ENCODE data around the gene OSER1. TPM values are rescaled to one million over a fixed set of nuclear protein-coding genes. Genes with fewer than 3 reads are reported as not detected.

The OSER1 gene
- total and polyA plus RNA-seq, 2 experiments from 2014 or later, result 34.7 to 49.4 TPM

- no peaks in the 10 kb centered on the region for H3K27me3 ChIP-seq
- H3K36me3 ChIP-seq (replicated peaks; ENCODE audit: insufficient read depth, low read depth), result no peaks in the 10 kb centered on the region
- no peaks in the 10 kb centered on the region for H3K4me1 ChIP-seq (ENCODE audit: insufficient read depth)
- TF ChIP-seq CTCF (IDR thresholded peaks at IDR 0.05; ENCODE audit: poor library complexity), result no peak
- no peak for TF ChIP-seq EZH2 (IDR thresholded peaks at IDR 0.05; ENCODE audit: borderline replicate concordance)
- TF ChIP-seq EZH2phosphoT487 (IDR thresholded peaks at IDR 0.05; ENCODE audit: low read depth, severe bottlenecking, unreplicated experiment), result no peak
- H4K20me1 ChIP-seq (ENCODE audit: insufficient read depth, poor library complexity, severe bottlenecking), result no peaks in the 10 kb centered on the region
- H3K9me3 ChIP-seq (ENCODE audit: low read depth), result no peaks in the 10 kb centered on the region
- WGBS (ENCODE audit: low lambda C conversion rate, missing lambda C conversion rate), result 100% methylated on average over 1 of the region's 1 CpG
- H3K4me2 ChIP-seq, result no peak overlapping the region
- H3K9me2 ChIP-seq (replicated peaks; ENCODE audit: insufficient read depth), result no peaks in the 10 kb centered on the region
- DNase-seq (ENCODE audit: low spot score), result no peak
- H2AFZ ChIP-seq, result no peak overlapping the region
- no peaks in the 10 kb centered on the region for H3K79me2 ChIP-seq
- no peak overlapping the region for H3K27ac ChIP-seq
- no peak overlapping the region for H3K4me3 ChIP-seq
Measured at GRCh38 chr20:44255942-44256341, 45.4 kb upstream of the OSER1 start.

- no peak overlapping the region for H2AFZ ChIP-seq
- no peaks in the 10 kb centered on the region for H3K9me3 ChIP-seq (ENCODE audit: low read depth)
- 84% methylated on average over 8 of the region's 8 CpGs for WGBS (ENCODE audit: low lambda C conversion rate, missing lambda C conversion rate)
- H3K79me2 ChIP-seq, result no peaks in the 10 kb centered on the region
- no peaks in the 10 kb centered on the region for H4K20me1 ChIP-seq (ENCODE audit: insufficient read depth, poor library complexity, severe bottlenecking)
- no peak for DNase-seq (ENCODE audit: low spot score)
- H3K27me3 ChIP-seq, result no peaks in the 10 kb centered on the region
- no peak for TF ChIP-seq EZH2 (IDR thresholded peaks at IDR 0.05; ENCODE audit: borderline replicate concordance)
- TF ChIP-seq EZH2phosphoT487 (IDR thresholded peaks at IDR 0.05; ENCODE audit: low read depth, severe bottlenecking, unreplicated experiment), result no peak
- TF ChIP-seq CTCF (IDR thresholded peaks at IDR 0.05; ENCODE audit: poor library complexity), result no peak
- no peaks in the 10 kb centered on the region for H3K9me2 ChIP-seq (replicated peaks; ENCODE audit: insufficient read depth)
- H3K27ac ChIP-seq, result no peak overlapping the region
- H3K4me2 ChIP-seq, result no peak overlapping the region
- no peaks in the 10 kb centered on the region for H3K36me3 ChIP-seq (replicated peaks; ENCODE audit: insufficient read depth, low read depth)
- H3K4me1 ChIP-seq (ENCODE audit: insufficient read depth), result no peaks in the 10 kb centered on the region
- H3K4me3 ChIP-seq, result no peak overlapping the region
Measured at GRCh38 chr20:44254073-44254472, 43.5 kb upstream of the OSER1 start.

GRCh38 chr20:44253528-44253927 is 43.0 kb upstream of the OSER1 start:
- Histone ChIP-seq H4K20me1 (ENCODE audit: insufficient read depth, poor library complexity, severe bottlenecking) (no peaks in the 10 kb centered on the region), H3K4me3 (no peak overlapping the region), H3K27ac (no peak overlapping the region), H3K36me3 (replicated peaks; ENCODE audit: insufficient read depth, low read depth) (no peaks in the 10 kb centered on the region), H3K9me3 (ENCODE audit: low read depth) (no peaks in the 10 kb centered on the region), H3K9me2 (replicated peaks; ENCODE audit: insufficient read depth) (no peaks in the 10 kb centered on the region), H3K79me2 (no peaks in the 10 kb centered on the region), H3K27me3 (peaks cover 2% of the 10 kb centered on the region), H2AFZ (no peak overlapping the region), H3K4me2 (no peak overlapping the region), H3K4me1 (ENCODE audit: insufficient read depth) (no peaks in the 10 kb centered on the region)
- peak; percentile 10 for DNase-seq (ENCODE audit: low spot score)
- TF ChIP-seq EZH2 (IDR thresholded peaks at IDR 0.05; ENCODE audit: borderline replicate concordance) (no peak), CTCF (IDR thresholded peaks at IDR 0.05; ENCODE audit: poor library complexity) (no peak), EZH2phosphoT487 (IDR thresholded peaks at IDR 0.05; ENCODE audit: low read depth, severe bottlenecking, unreplicated experiment) (no peak)
- 72% methylated on average over 3 of the region's 3 CpGs for WGBS (ENCODE audit: low lambda C conversion rate, missing lambda C conversion rate)

GRCh38 chr20:44251284-44251683 is 40.7 kb upstream of the OSER1 start:
- WGBS (ENCODE audit: low lambda C conversion rate, missing lambda C conversion rate), result 67% methylated on average over 4 of the region's 4 CpGs
- no peak overlapping the region for H3K4me2 ChIP-seq
- no peaks in the 10 kb centered on the region for H3K36me3 ChIP-seq (replicated peaks; ENCODE audit: insufficient read depth, low read depth)

More at GRCh38 chr20:44251284-44251683, 40.7 kb upstream of the OSER1 start:
- Histone ChIP-seq H3K9me3 (ENCODE audit: low read depth) (no peaks in the 10 kb centered on the region), H4K20me1 (ENCODE audit: insufficient read depth, poor library complexity, severe bottlenecking) (no peaks in the 10 kb centered on the region), H3K9me2 (replicated peaks; ENCODE audit: insufficient read depth) (no peaks in the 10 kb centered on the region), H2AFZ (no peak overlapping the region), H3K4me1 (ENCODE audit: insufficient read depth) (peaks cover 7% of the 10 kb centered on the region), H3K4me3 (no peak overlapping the region), H3K27ac (no peak overlapping the region), H3K27me3 (peaks cover 25% of the 10 kb centered on the region), H3K79me2 (no peaks in the 10 kb centered on the region)
- no peak for TF ChIP-seq EZH2 (IDR thresholded peaks at IDR 0.05; ENCODE audit: borderline replicate concordance)
- no peak for TF ChIP-seq EZH2phosphoT487 (IDR thresholded peaks at IDR 0.05; ENCODE audit: low read depth, severe bottlenecking, unreplicated experiment)
- TF ChIP-seq CTCF (IDR thresholded peaks at IDR 0.05; ENCODE audit: poor library complexity), result no peak
- DNase-seq (ENCODE audit: low spot score), result no peak
